K562 (cell line): ENCODE measurements around the gene WDR90. TPM values are rescaled to one million over a fixed set of nuclear protein-coding genes. Genes with fewer than 3 reads are reported as not detected.

Experiments used
- ARID4B ChIP-seq: sonication (generic); formaldehyde crosslinking; IDR thresholded peaks from 2 replicates; pipeline ENCODE4 v1.8.0; 2022; ENCODE audit warnings: mild to moderate bottlenecking, missing genetic modification reagents
- HDAC2 ChIP-seq: fragments of 450-650 bp; IDR thresholded peaks from 2 replicates; pipeline ENCODE4 v1.6.1; 2016; ENCODE audit warnings: mild to moderate bottlenecking
- PCBP1 ChIP-seq: fragments of 200-400 bp; formaldehyde crosslinking; IDR thresholded peaks from 2 replicates; pipeline ENCODE4 v1.6.1; 2018; ENCODE audit warnings: mild to moderate bottlenecking, low read depth, low read length; ENCODE audit not compliant: poor library complexity, severe bottlenecking
- polyA plus RNA-seq, 8 experiments: library from polyadenylated mRNA; depleted of rRNA in 4 of 8; stranded (reverse) in 5 of 8; unstranded in 3 of 8; fragments of >200 nt; fragmentation: Nextera tagmentation in 2 of 8; fragmentation: Illumina TruSeq in 1 of 8; extraction: Ambion mirVana in 2 of 8; extraction: Trizol in 1 of 8; gene quantifications; 2 replicates each; pipeline versions ENCODE4 v1.2.1 to v1.2.3, GENCODE V29; 2011 to 2014; ENCODE audit warnings: inconsistent platforms in 1 of 8, missing spikeins in 1 of 8
- total RNA-seq, 7 experiments: library from RNA; depleted of rRNA in 6 of 7; stranded (reverse); fragments of >200 nt in 6 of 7; fragmentation: Illumina TruSeq in 2 of 7; extraction: Trizol in 2 of 7; gene quantifications; 2 replicates each; pipeline versions ENCODE4 v1.2.1 to v1.2.3, GENCODE V29; 2011 to 2021; ENCODE audit warnings: low replicate concordance in 1 of 7

Gene WDR90
- total and polyA plus RNA-seq, 9 of the 15 experiments (the other 6 are each of a cell fraction or from before 2014, with no cell fraction given) = 0.44 to 12.6 (median 3.3) TPM

GRCh38 chr16:682493-683395 lies 33.6 kb downstream of the WDR90 start (continued):
- TF ChIP-seq ARID4B (CRISPR knock-in tag) = 0 out of 2 replicates have a peak, but pooled peaks have one; percentile 22
- no peak for TF ChIP-seq HDAC2
- TF ChIP-seq PCBP1 = peak; percentile 50
